H1 (cell line): ENCODE results near the gene MYO1D. TPM values are rescaled to one million over a fixed set of nuclear protein-coding genes. Genes with fewer than 3 reads are reported as not detected.

Experiments used
- CBX5 ChIP-seq: fragments of 300-800, 300-1000 bp; sonication (generic); IDR thresholded peaks from 2 replicates; pipeline ENCODE4 v1.7.1; 2016; ENCODE audit warnings: antibody characterized with exemption, low read length, low read depth
- CHD1 ChIP-seq: IDR thresholded peaks from 2 replicates; pipeline ENCODE4 v1.6.1; 2012; ENCODE audit warnings: low read depth, low read length, improper control_type of control experiment
- CHD7 ChIP-seq: fragments of 300-600 bp; sonication (generic); IDR thresholded peaks from 2 replicates; pipeline ENCODE4 v1.7.1; 2012; ENCODE audit warnings: low read length, moderate library complexity, mild to moderate bottlenecking, inconsistent platforms; ENCODE audit not compliant: insufficient replicate concordance
- CREB1 ChIP-seq: IDR thresholded peaks from 2 replicates; pipeline ENCODE4 v1.6.1; 2012; ENCODE audit warnings: inconsistent platforms
- MAFK ChIP-seq: IDR thresholded peaks from 2 replicates; pipeline ENCODE4 v1.6.1; 2012; ENCODE audit warnings: low read depth, mild to moderate bottlenecking, improper control_type of control experiment, low read length
- NANOG ChIP-seq: IDR thresholded peaks from 2 replicates; pipeline ENCODE4 v1.6.1; 2011; ENCODE audit warnings: low read length, low read depth, mild to moderate bottlenecking, inconsistent platforms; ENCODE audit not compliant: insufficient read depth, poor library complexity, severe bottlenecking
- POU5F1 ChIP-seq: IDR thresholded peaks from 2 replicates; pipeline ENCODE4 v1.6.1; 2011; ENCODE audit warnings: low read depth, mild to moderate bottlenecking, low read length, moderate library complexity
- SIX5 ChIP-seq: IDR thresholded peaks from 2 replicates; pipeline ENCODE4 v1.6.1; 2011; ENCODE audit warnings: mild to moderate bottlenecking, low read depth, low read length
- polyA plus RNA-seq, 7 experiments: library from polyadenylated mRNA; depleted of rRNA in 3 of 7; stranded (reverse) in 5 of 7; unstranded in 2 of 7; fragments of >200 nt in 5 of 7; fragments of 200-250 nt in 2 of 7; gene quantifications; 1 replicate in 5 of 7; 2 replicates in 1 of 7; 4 replicates in 1 of 7; pipeline versions ENCODE4 v1.2.1 to v1.2.3, GENCODE V29; 2011 to 2013; ENCODE audit warnings: missing spikeins in 2 of 7, mixed read lengths in 2 of 7
- total RNA-seq: library from RNA; stranded (reverse); fragmentation: NEBNext Ultra II Directional; extraction: Animal tissue kit (Norgen Biotek cat#: 25700); gene quantifications from 2 replicates; pipeline ENCODE4 v1.2.1, GENCODE V29; 2021

MYO1D gene
- total and polyA plus RNA-seq, 2 of the 8 experiments (the other 6 are each of a cell fraction or from before 2014, with no cell fraction given): 6.5 to 25.4 TPM

DNA sequence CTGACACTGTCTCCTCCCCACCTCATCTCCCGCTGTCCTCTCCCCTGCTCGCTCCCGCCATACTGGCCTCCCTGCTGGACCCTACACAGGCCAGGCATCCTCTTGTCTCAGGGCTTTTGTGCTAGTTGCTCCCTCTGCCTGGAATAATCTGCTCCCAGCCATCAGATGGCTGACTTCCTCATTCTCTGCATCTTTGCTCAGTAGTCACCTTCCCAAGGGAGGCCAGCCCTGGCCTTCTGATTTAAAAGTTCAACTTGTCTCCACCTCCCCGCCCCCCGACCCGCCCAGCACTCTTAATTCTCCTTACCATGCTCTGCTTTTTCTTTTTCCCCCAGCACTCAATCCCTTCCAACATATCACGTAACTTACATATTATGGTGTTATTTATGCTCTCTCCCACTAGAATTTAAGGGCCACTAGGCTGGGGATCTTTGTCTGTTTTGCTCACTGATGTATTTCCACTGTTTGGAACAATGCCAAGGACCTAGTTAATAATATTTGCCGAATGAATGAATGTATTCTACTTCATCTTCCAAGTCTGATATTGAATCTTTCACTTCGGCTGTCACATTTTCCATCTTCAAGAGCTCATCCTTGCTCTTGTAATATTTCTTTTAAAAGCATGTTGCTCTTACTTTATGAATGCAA is 211.9 kb downstream of the MYO1D start (continued):
- TF ChIP-seq CHD7 (no peak), CBX5 (no peak), SIX5 (no peak), CREB1 (no peak), NANOG (no peak), CHD1 (no peak), MAFK (no peak), POU5F1 (no peak)
